H9 (cell line): ENCODE data around the gene SIN3B. TPM values are rescaled to one million over a fixed set of nuclear protein-coding genes. Genes with fewer than 3 reads are reported as not detected.
A peak's percentile ranks its signal among the peaks of the same experiment; 100 is the strongest.

Experiments
- DNase-seq: peaks from one replicate; pipeline ENCODE4 v3.0.0-alpha.2; 2017
- H2AFZ ChIP-seq: one replicate; pipeline ENCODE4 v1.6.1; 2013; ENCODE audit warnings: mild to moderate bottlenecking, low read length, control low read depth, moderate library complexity
- H2AK5ac ChIP-seq: 2 replicates; pipeline ENCODE4 v1.6.1; 2013; ENCODE audit warnings: low read length, control low read depth, mixed read lengths; ENCODE audit not compliant: insufficient read length
- H2BK120ac ChIP-seq: one replicate; pipeline ENCODE4 v1.6.1; 2013; ENCODE audit warnings: low read depth, mild to moderate bottlenecking, low read length, control low read depth, inconsistent platforms; ENCODE audit not compliant: poor library complexity, severe bottlenecking
- H2BK12ac ChIP-seq: 2 replicates; pipeline ENCODE4 v1.6.1; 2013; ENCODE audit warnings: low read length, control low read depth, mixed read lengths, low read depth; ENCODE audit not compliant: insufficient read length
- H2BK15ac ChIP-seq: 2 replicates; pipeline ENCODE4 v1.6.1; 2013; ENCODE audit warnings: low read depth, low read length, control low read depth
- H2BK20ac ChIP-seq: one replicate; pipeline ENCODE4 v1.6.1; 2013; ENCODE audit warnings: low read depth, mild to moderate bottlenecking, low read length, control low read depth, inconsistent platforms; ENCODE audit not compliant: poor library complexity, severe bottlenecking
- H2BK5ac ChIP-seq: 2 replicates; pipeline ENCODE4 v1.6.1; 2013; ENCODE audit warnings: low read length, control low read depth, mixed read lengths; ENCODE audit not compliant: insufficient read length
- H3K14ac ChIP-seq: 2 replicates; pipeline ENCODE4 v1.6.1; 2013; ENCODE audit warnings: low read length, control low read depth; ENCODE audit not compliant: insufficient read depth
- H3K18ac ChIP-seq: 2 replicates; pipeline ENCODE4 v1.6.1; 2013; ENCODE audit warnings: low read depth, mild to moderate bottlenecking, mixed read lengths, low read length, control low read depth; ENCODE audit not compliant: insufficient read length
- H3K23ac ChIP-seq: 2 replicates; pipeline ENCODE4 v1.6.1; 2013; ENCODE audit warnings: low read length, control low read depth, mixed read lengths, low read depth; ENCODE audit not compliant: insufficient read length
- H3K23me2 ChIP-seq: 2 replicates; pipeline ENCODE4 v1.6.1; 2013; ENCODE audit warnings: low read depth, mild to moderate bottlenecking, mixed read lengths, low read length, control low read depth; ENCODE audit not compliant: insufficient read length, poor library complexity, severe bottlenecking
- H3K27ac ChIP-seq: 2 replicates; pipeline ENCODE4 v1.5.1; 2013; ENCODE audit warnings: low read length, control low read depth, mixed read lengths, low read depth; ENCODE audit not compliant: insufficient read length
- H3K27me3 ChIP-seq: 2 replicates; pipeline ENCODE4 v1.6.1; 2013; ENCODE audit warnings: low read length, control low read depth, inconsistent platforms; ENCODE audit not compliant: insufficient read depth
- H3K4ac ChIP-seq: 2 replicates; pipeline ENCODE4 v1.6.1; 2013; ENCODE audit warnings: low read depth, mild to moderate bottlenecking, control low read depth, inconsistent platforms, low read length, moderate library complexity
- H3K4me1 ChIP-seq: 2 replicates; pipeline ENCODE4 v1.6.1; 2013; ENCODE audit warnings: low read length, control low read depth, inconsistent platforms; ENCODE audit not compliant: insufficient read depth
- H3K4me2 ChIP-seq: 2 replicates; pipeline ENCODE4 v1.6.1; 2013; ENCODE audit warnings: low read length, control low read depth, mixed read lengths; ENCODE audit not compliant: insufficient read length, insufficient read depth
- H3K56ac ChIP-seq: 2 replicates; pipeline ENCODE4 v1.6.1; 2013; ENCODE audit warnings: low read depth, mild to moderate bottlenecking, mixed read lengths, low read length, control low read depth; ENCODE audit not compliant: insufficient read length
- H3K79me1 ChIP-seq: 2 replicates; pipeline ENCODE4 v1.6.1; 2013; ENCODE audit warnings: low read depth, mild to moderate bottlenecking, moderate library complexity, low read length, control low read depth, inconsistent platforms; ENCODE audit not compliant: insufficient read depth, poor library complexity, severe bottlenecking
- H3K79me2 ChIP-seq: 2 replicates; pipeline ENCODE4 v1.6.1; 2013; ENCODE audit warnings: low read length, control low read depth, inconsistent platforms; ENCODE audit not compliant: insufficient read depth
- H3K9ac ChIP-seq: 2 replicates; pipeline ENCODE4 v1.6.1; 2013; ENCODE audit warnings: low read length, control low read depth, mixed read lengths; ENCODE audit not compliant: insufficient read length; ENCODE audit errors: extremely low read depth
- H3K9me3 ChIP-seq: one replicate; pipeline ENCODE4 v1.6.1; 2013; ENCODE audit warnings: low read depth, low read length, inconsistent platforms; ENCODE audit not compliant: control insufficient read depth
- H3T11ph ChIP-seq: one replicate; pipeline ENCODE4 v1.6.1; 2013; ENCODE audit warnings: mild to moderate bottlenecking, low read length, control low read depth, inconsistent platforms
- H4K20me1 ChIP-seq: one replicate; pipeline ENCODE4 v1.6.1; 2013; ENCODE audit not compliant: control insufficient read depth, insufficient read length, insufficient read depth
- H4K5ac ChIP-seq: 2 replicates; pipeline ENCODE4 v1.6.1; 2013; ENCODE audit warnings: low read depth, mild to moderate bottlenecking, mixed read lengths, low read length, control low read depth; ENCODE audit not compliant: insufficient read length
- H4K8ac ChIP-seq: replicated peaks from 2 replicates; pipeline ENCODE4 v1.6.1; 2013; ENCODE audit warnings: low read length, control low read depth, mixed read lengths, low read depth; ENCODE audit not compliant: insufficient read length
- H4K91ac ChIP-seq: 2 replicates; pipeline ENCODE4 v1.6.1; 2013; ENCODE audit warnings: low read depth, mild to moderate bottlenecking, moderate library complexity, mixed read lengths, low read length, control low read depth; ENCODE audit not compliant: insufficient read length
- H3K27ac Mint-ChIP-seq, 3 experiments: 2 replicates in 2 of 3; 3 replicates in 1 of 3; pipeline ENCODE4 v1.8.0; 2020 to 2021; ENCODE audit warnings: mixed read lengths in 3 of 3, mild to moderate bottlenecking in 1 of 3, moderate library complexity in 1 of 3
- H3K27me3 Mint-ChIP-seq: 2 replicates; pipeline ENCODE4 v1.8.0; 2021; ENCODE audit warnings: low read depth, mild to moderate bottlenecking, moderate library complexity, mixed read lengths
- H3K36me3 Mint-ChIP-seq, 3 experiments: 2 replicates in 2 of 3; 3 replicates in 1 of 3; pipeline ENCODE4 v1.8.0; 2020 to 2021; ENCODE audit warnings: low read depth in 3 of 3, mixed read lengths in 3 of 3; ENCODE audit not compliant: insufficient read depth in 1 of 3
- H3K4me1 Mint-ChIP-seq, 2 experiments: 2 replicates each; pipeline ENCODE4 v1.8.0; 2020; ENCODE audit warnings: mixed read lengths in 2 of 2
- H3K4me3 Mint-ChIP-seq, 2 experiments: 2 replicates in 1 of 2; 3 replicates in 1 of 2; pipeline ENCODE4 v1.8.0; 2020 to 2021; ENCODE audit warnings: mild to moderate bottlenecking in 2 of 2, mixed read lengths in 2 of 2, moderate library complexity in 1 of 2
- H3K9me3 Mint-ChIP-seq, 2 experiments: 2 replicates in 1 of 2; 3 replicates in 1 of 2; pipeline ENCODE4 v1.8.0; 2020; ENCODE audit warnings: mild to moderate bottlenecking in 2 of 2, mixed read lengths in 2 of 2, moderate library complexity in 1 of 2
- CTCF ChIP-seq: fragments of 200-600 bp; sonication (generic); conservative IDR thresholded peaks from 3 replicates; pipeline ENCODE4 v1.8.0; 2021; ENCODE audit warnings: antibody characterized with exemption, mild to moderate bottlenecking
- WGBS: extraction: QIAGEN DNeasy Blood & Tissue Kit; methylation state at CpG from one replicate; pipeline ENCODE4 v1.1.7; 2013; ENCODE audit warnings: missing lambda C conversion rate, low lambda C conversion rate, mixed read lengths; ENCODE audit not compliant: insufficient read length; ENCODE audit errors: extremely low coverage; 5-methylcytosine and 5-hydroxymethylcytosine counted together
- total RNA-seq: library from RNA; stranded (reverse); gene quantifications from 2 replicates; pipeline ENCODE4 v1.2.1, GENCODE V29; 2021

The SIN3B gene
- total RNA-seq, 1 experiment from 2014 or later, result 72.7 TPM

GRCh38 chr19:16824658-16825311 is 4.4 kb upstream of the SIN3B start:
- Mint-ChIP-seq H3K9me3 (no peaks in the 10 kb centered on the region; a peak in 1 of 5 replicates), H3K27me3 (peaks cover 5% of the 10 kb centered on the region), H3K27ac (peak overlapping the region; percentile 89 to 97 (median 94)), H3K4me1 (peaks cover 36 to 41% of the 10 kb centered on the region in 2 experiments), H3K4me3 (peak overlapping the region; percentile 58 to 74), H3K36me3 (no peaks in the 10 kb centered on the region)
- Histone ChIP-seq H3K79me1 (peaks cover 2% of the 10 kb centered on the region), H3K9ac (peak overlapping the region; percentile 39), H2BK20ac (no peak overlapping the region), H4K8ac (no peak overlapping the region), H4K91ac (no peak overlapping the region), H2AK5ac (no peak overlapping the region), H3K23ac (no peak overlapping the region), H3T11ph (no peak overlapping the region), H4K20me1 (no peaks in the 10 kb centered on the region), H3K18ac (peak overlapping the region; percentile 89), H3K27ac (peak overlapping the region; percentile 41), H3K14ac (peak overlapping the region; percentile 83; the same call in 1 of the 2 replicates), H3K4ac (no peak overlapping the region), H3K23me2 (peaks cover 3% of the 10 kb centered on the region), H2AFZ (no peak overlapping the region), H3K9me3 (no peaks in the 10 kb centered on the region), H2BK5ac (no peak overlapping the region), H4K5ac (no peak overlapping the region), H3K4me2 (peak overlapping the region; percentile 52), H2BK12ac (no peak overlapping the region), H2BK15ac (no peak overlapping the region), H3K79me2 (no peaks in the 10 kb centered on the region), H2BK120ac (no peak overlapping the region), H3K4me1 (0 out of 2 replicates have a peak, but pooled peaks cover 3% of the 10 kb centered on the region), H3K27me3 (no peaks in the 10 kb centered on the region), H3K56ac (no peak overlapping the region)
- DNase-seq, result no peak
- no peak for TF ChIP-seq CTCF
- WGBS, result no CpG with 5 or more reads among the region's 11 CpGs
